HepG2 (cell line): ENCODE data around the gene TBCD. TPM values are rescaled to one million over a fixed set of nuclear protein-coding genes. Genes with fewer than 3 reads are reported as not detected.

Experiments used
- CCDC6 ChIP-seq: sonication (generic); formaldehyde crosslinking; IDR thresholded peaks from 2 replicates; pipeline ENCODE4 v1.8.1; 2022; ENCODE audit warnings: mild to moderate bottlenecking, missing genetic modification reagents, moderate library complexity
- CSRNP2 ChIP-seq: sonication (generic); formaldehyde crosslinking; conservative IDR thresholded peaks from 2 replicates; pipeline ENCODE4 v1.8.0; 2022; ENCODE audit warnings: low read depth, missing genetic modification reagents
- GABPA ChIP-seq, 2 experiments: IDR thresholded peaks; 2 replicates each; pipeline ENCODE4 v1.6.1; 2011 to 2016; ENCODE audit warnings: low read depth in 2 of 2, low read length in 1 of 2, missing biosample characterization in 1 of 2, missing genetic modification characterization in 1 of 2
- GPBP1L1 ChIP-seq: sonication (generic); formaldehyde crosslinking; IDR thresholded peaks from 2 replicates; pipeline ENCODE4 v1.5.0; 2020; ENCODE audit warnings: mild to moderate bottlenecking, missing genetic modification reagents
- RXRB ChIP-seq: IDR thresholded peaks from 2 replicates; pipeline ENCODE4 v1.6.1; 2016; ENCODE audit warnings: borderline replicate concordance, missing genetic modification reagents, missing compliant biosample characterization
- ZBTB7A ChIP-seq: sonication (generic); formaldehyde crosslinking; IDR thresholded peaks from 2 replicates; pipeline ENCODE4 v1.8.0; 2022; ENCODE audit warnings: mild to moderate bottlenecking, missing genetic modification reagents
- ZFP37 ChIP-seq: sonication (generic); formaldehyde crosslinking; IDR thresholded peaks from 2 replicates; pipeline ENCODE4 v1.4.0; 2020; ENCODE audit warnings: missing genetic modification reagents, borderline replicate concordance
- ZFP91 ChIP-seq: sonication (generic); formaldehyde crosslinking; IDR thresholded peaks from 2 replicates; pipeline ENCODE4 v1.9.0; 2022; ENCODE audit warnings: missing genetic modification reagents, mild to moderate bottlenecking, borderline replicate concordance
- ZKSCAN1 ChIP-seq: fragments of 150-350 bp; IDR thresholded peaks from 2 replicates; pipeline ENCODE4 v1.6.1; 2014; ENCODE audit warnings: low read length
- ZNF264 ChIP-seq: sonication (generic); formaldehyde crosslinking; IDR thresholded peaks from 2 replicates; pipeline ENCODE4 v1.4.0; 2020; ENCODE audit warnings: missing genetic modification reagents
- ZNF281 ChIP-seq: sonication (generic); formaldehyde crosslinking; IDR thresholded peaks from 2 replicates; pipeline ENCODE4 v1.4.0; 2020; ENCODE audit warnings: missing genetic modification reagents, borderline replicate concordance
- ZNF292 ChIP-seq: sonication (generic); formaldehyde crosslinking; IDR thresholded peaks from 2 replicates; pipeline ENCODE4 v1.8.1; 2022; ENCODE audit warnings: mild to moderate bottlenecking, low read depth, missing genetic modification reagents, borderline replicate concordance
- ZNF30 ChIP-seq: sonication (generic); formaldehyde crosslinking; IDR thresholded peaks from 2 replicates; pipeline ENCODE4 v1.5.0; 2020; ENCODE audit warnings: mild to moderate bottlenecking, missing genetic modification reagents
- ZNF569 ChIP-seq: sonication (generic); formaldehyde crosslinking; IDR thresholded peaks from 2 replicates; pipeline ENCODE4 v1.5.0; 2020; ENCODE audit warnings: mild to moderate bottlenecking, missing genetic modification reagents, moderate library complexity, borderline replicate concordance
- ZNF574 ChIP-seq: sonication (generic); formaldehyde crosslinking; IDR thresholded peaks from 2 replicates; pipeline ENCODE4 v1.4.0; 2020; ENCODE audit warnings: missing genetic modification reagents
- ZSCAN30 ChIP-seq: sonication (generic); formaldehyde crosslinking; IDR thresholded peaks from 2 replicates; pipeline ENCODE4 v1.5.0; 2020; ENCODE audit warnings: mild to moderate bottlenecking, missing genetic modification reagents
- ZZZ3 ChIP-seq: sonication (generic); formaldehyde crosslinking; IDR thresholded peaks from 2 replicates; pipeline ENCODE4 v1.4.0; 2020; ENCODE audit warnings: missing genetic modification reagents, mild to moderate bottlenecking, borderline replicate concordance
- polyA plus RNA-seq, 8 experiments: library from polyadenylated mRNA; depleted of rRNA in 3 of 8; stranded (reverse) in 7 of 8; unstranded in 1 of 8; fragments of >200 nt; fragmentation: Illumina TruSeq in 4 of 8; extraction: Trizol in 4 of 8; gene quantifications; 2 replicates each; pipeline versions ENCODE4 v1.2.1 to v1.2.3, GENCODE V29; 2011 to 2016; ENCODE audit warnings: low read depth in 4 of 8, missing spikeins in 1 of 8, mixed read lengths in 1 of 8; ENCODE audit not compliant: insufficient read depth in 1 of 8
- total RNA-seq, 5 experiments: library from RNA; depleted of rRNA; stranded (reverse); fragments of >200 nt; fragmentation: Illumina TruSeq; extraction: Trizol; gene quantifications; 2 replicates each; pipeline ENCODE4 v1.2.3, GENCODE V29; 2016; ENCODE audit warnings: low read depth in 1 of 5

Gene TBCD
- total and polyA plus RNA-seq, 2 of the 13 experiments (the other 11 are each of a cell fraction or from before 2014, with no cell fraction given) = 33.9 to 54.8 TPM

GRCh38 chr17:82751571-82752370 lies at the start of gene TBCD (continued):
- peak; percentile 55; the same call in 1 of the 2 replicates for TF ChIP-seq ZNF281 (CRISPR knock-in tag)
- peak; percentile 77; the same call in 1 of the 2 replicates for TF ChIP-seq ZBTB7A (CRISPR knock-in tag)
- no peak for TF ChIP-seq ZNF292 (CRISPR knock-in tag)
- no peak for TF ChIP-seq ZNF569 (CRISPR knock-in tag)
- TF ChIP-seq ZNF574 = peak; percentile 88
- TF ChIP-seq ZSCAN30 (CRISPR knock-in tag) = no peak
- TF ChIP-seq ZZZ3 (CRISPR knock-in tag) = 0 out of 2 replicates have a peak, but pooled peaks have one; percentile 27
- TF ChIP-seq GPBP1L1 (CRISPR knock-in tag) = no peak
- peak; percentile 79 for TF ChIP-seq RXRB (CRISPR knock-in tag)
- peak; percentile 95 for TF ChIP-seq ZFP91 (CRISPR knock-in tag)
- TF ChIP-seq CSRNP2 = no peak
- TF ChIP-seq ZNF264 (CRISPR knock-in tag) = peak; percentile 68; the same call in 1 of the 2 replicates
- TF ChIP-seq ZNF30 (CRISPR knock-in tag) = no peak
- TF ChIP-seq ZFP37 (CRISPR knock-in tag) = no peak; the same call in 1 of the 2 replicates
- no peak for TF ChIP-seq ZKSCAN1
- no peak for TF ChIP-seq GABPA (IDR thresholded peaks at IDR 0.05; ENCODE audit: low read depth, low read length)
- no peak for TF ChIP-seq GABPA (CRISPR knock-in tag; IDR thresholded peaks at IDR 0.05; ENCODE audit: low read depth)
- TF ChIP-seq CCDC6 (CRISPR knock-in tag) = no peak
